ENCODE measurements around the gene SLC25A41.

GRCh38 chr19:6381030-6381750, 52.4 kb downstream of the SLC25A41 start:
- TF ChIP-seq CTCF (IDR thresholded peaks at IDR 0.05; ENCODE audit: poor library complexity, severe bottlenecking): no peak
- no peak for TF ChIP-seq EZH2 (IDR thresholded peaks at IDR 0.05; ENCODE audit: borderline replicate concordance, insufficient read depth, low read length, poor library complexity, severe bottlenecking)
- TF ChIP-seq EP300 (conservative IDR thresholded peaks at IDR 0.05; ENCODE audit: poor library complexity, severe bottlenecking): no peak
- TF ChIP-seq TAF1 (IDR thresholded peaks at IDR 0.05; ENCODE audit: low read depth): no peak
- TF ChIP-seq RAD21 (conservative IDR thresholded peaks at IDR 0.05): no peak
- TF ChIP-seq POLR2AphosphoS5 (IDR thresholded peaks at IDR 0.05): no peak
- no peak for TF ChIP-seq SMC3 (conservative IDR thresholded peaks at IDR 0.05; ENCODE audit: poor library complexity)
- TF ChIP-seq MXI1 (conservative IDR thresholded peaks at IDR 0.05; ENCODE audit: poor library complexity, severe bottlenecking): no peak
- no peak for TF ChIP-seq REST (IDR thresholded peaks at IDR 0.05; ENCODE audit: borderline replicate concordance)
